Mesenchymal stem cell (in vitro differentiated cells and primary cell): ENCODE data around the gene LGALS3BP.
"Not testable (repeated sequence)": the region's sequence is repeated elsewhere in the genome, so short reads cannot be mapped to it uniquely, and the experiment has no call there.

Experiments used
- DNase-seq: peaks from one replicate; pipeline ENCODE4 v3.0.0-alpha.2; 2013
- H2AFZ ChIP-seq: one replicate; pipeline ENCODE4 v1.6.1; 2013; ENCODE audit warnings: low read depth, mild to moderate bottlenecking, control low read depth, inconsistent platforms, low read length, moderate library complexity
- H2AK5ac ChIP-seq: 2 replicates; pipeline ENCODE4 v1.6.1; 2013; ENCODE audit warnings: low read length, moderate library complexity, mild to moderate bottlenecking, inconsistent platforms; ENCODE audit not compliant: severe bottlenecking
- H2BK120ac ChIP-seq: one replicate; pipeline ENCODE4 v1.6.1; 2013; ENCODE audit warnings: low read depth, mild to moderate bottlenecking, inconsistent platforms, low read length, moderate library complexity
- H2BK12ac ChIP-seq, 2 experiments: one replicate each; pipeline ENCODE4 v1.6.1; 2013; ENCODE audit warnings: inconsistent platforms in 2 of 2, low read length in 2 of 2, mild to moderate bottlenecking in 2 of 2, moderate library complexity in 2 of 2, control low read depth in 1 of 2
- H2BK15ac ChIP-seq: one replicate; pipeline ENCODE4 v1.6.1; 2013; ENCODE audit warnings: mild to moderate bottlenecking, low read depth, inconsistent platforms; ENCODE audit not compliant: poor library complexity, severe bottlenecking
- H2BK5ac ChIP-seq: 2 replicates; pipeline ENCODE4 v1.6.1; 2013; ENCODE audit warnings: low read depth, mild to moderate bottlenecking, low read length, control low read depth, inconsistent platforms; ENCODE audit not compliant: poor library complexity, severe bottlenecking
- H3K14ac ChIP-seq, 2 experiments: one replicate each; pipeline ENCODE4 v1.6.1; 2013; ENCODE audit warnings: inconsistent platforms in 2 of 2, low read length in 2 of 2, control low read depth in 1 of 2, mild to moderate bottlenecking in 1 of 2, moderate library complexity in 1 of 2
- H3K18ac ChIP-seq, 2 experiments: one replicate each; pipeline ENCODE4 v1.6.1; 2013; ENCODE audit warnings: inconsistent platforms in 2 of 2, low read length in 2 of 2, control low read depth in 1 of 2, low read depth in 1 of 2, mild to moderate bottlenecking in 1 of 2
- H3K23ac ChIP-seq, 2 experiments: one replicate each; pipeline ENCODE4 v1.6.1; 2013; ENCODE audit warnings: inconsistent platforms in 2 of 2, low read length in 2 of 2, mild to moderate bottlenecking in 2 of 2, moderate library complexity in 2 of 2, control low read depth in 1 of 2
- H3K27ac ChIP-seq: 2 replicates; pipeline ENCODE4 v1.5.1; 2013; ENCODE audit warnings: mild to moderate bottlenecking, moderate library complexity, low read length, control low read depth, inconsistent platforms; ENCODE audit not compliant: poor library complexity, severe bottlenecking
- H3K27me3 ChIP-seq, 2 experiments: 2 replicates each; pipeline versions ENCODE4 v1.6.1 to v1.7.0; 2013; ENCODE audit warnings: low read length in 2 of 2, mild to moderate bottlenecking in 2 of 2, moderate library complexity in 2 of 2, control low read depth in 1 of 2, inconsistent platforms in 1 of 2; ENCODE audit not compliant: control insufficient read depth in 1 of 2, insufficient read depth in 1 of 2
- H3K36me3 ChIP-seq, 2 experiments: 2 replicates each; pipeline versions ENCODE4 v1.6.1 to v1.7.0; 2013; ENCODE audit warnings: low read length in 2 of 2, control low read depth in 1 of 2, inconsistent platforms in 1 of 2, low read depth in 1 of 2, mild to moderate bottlenecking in 1 of 2; ENCODE audit not compliant: insufficient read depth in 2 of 2, control insufficient read depth in 1 of 2
- H3K4ac ChIP-seq, 2 experiments: one replicate each; pipeline ENCODE4 v1.6.1; 2013; ENCODE audit warnings: inconsistent platforms in 2 of 2, low read length in 2 of 2, mild to moderate bottlenecking in 2 of 2, moderate library complexity in 2 of 2, control low read depth in 1 of 2, low read depth in 1 of 2
- H3K4me1 ChIP-seq: 2 replicates; pipeline ENCODE4 v1.6.1; 2013; ENCODE audit warnings: low read depth, low read length, control low read depth; ENCODE audit not compliant: control insufficient read depth, insufficient read depth
- H3K4me2 ChIP-seq: 2 replicates; pipeline ENCODE4 v1.6.1; 2013; ENCODE audit warnings: low read length, mild to moderate bottlenecking, inconsistent platforms; ENCODE audit not compliant: poor library complexity, severe bottlenecking
- H3K4me3 ChIP-seq, 2 experiments: 2 replicates each; pipeline versions ENCODE4 v1.5.1 to v1.7.0; 2013; ENCODE audit warnings: low read length in 2 of 2, mild to moderate bottlenecking in 2 of 2, control low read depth in 1 of 2, low read depth in 1 of 2; ENCODE audit not compliant: insufficient read depth in 1 of 2
- H3K79me1 ChIP-seq: replicated peaks from 2 replicates; pipeline ENCODE4 v1.6.1; 2013; ENCODE audit warnings: mild to moderate bottlenecking, control low read depth, low read length, inconsistent platforms; ENCODE audit not compliant: poor library complexity, severe bottlenecking
- H3K9ac ChIP-seq: 2 replicates; pipeline ENCODE4 v1.7.0; 2013; ENCODE audit warnings: mild to moderate bottlenecking, low read length, moderate library complexity
- H3K9me3 ChIP-seq: 2 replicates; pipeline ENCODE4 v1.7.0; 2013; ENCODE audit warnings: mild to moderate bottlenecking, low read length; ENCODE audit not compliant: control insufficient read depth
- H4K8ac ChIP-seq: one replicate; pipeline ENCODE4 v1.6.1; 2013; ENCODE audit warnings: inconsistent platforms, mild to moderate bottlenecking, low read length, moderate library complexity
- H4K91ac ChIP-seq: one replicate; pipeline ENCODE4 v1.6.1; 2013; ENCODE audit warnings: mild to moderate bottlenecking, low read length, inconsistent platforms
- WGBS: methylation state at CpG from one replicate; pipeline ENCODE4 v1.1.7; 2013; ENCODE audit warnings: mixed read lengths; 5-methylcytosine and 5-hydroxymethylcytosine counted together

Gene LGALS3BP

GRCh38 chr17:78963378-78963777 is 16.3 kb downstream of the LGALS3BP start:
- Histone ChIP-seq H2BK15ac (no peak overlapping the region), H3K18ac (no peak overlapping the region), H2BK12ac (no peak overlapping the region), H3K4ac (no peak overlapping the region), H3K27me3 (no peaks in the 10 kb centered on the region), H3K36me3 (peaks cover 21 to 25% of the 10 kb centered on the region in 2 experiments), H3K4me3 (no peak overlapping the region), H3K27ac (no peak overlapping the region), H3K14ac (no peak overlapping the region), H2BK5ac (no peak overlapping the region), H3K4me2 (no peak overlapping the region), H4K8ac (no peak overlapping the region), H3K79me1 (peaks cover 7% of the 10 kb centered on the region), H2BK120ac (no peak overlapping the region), H3K9ac (no peak overlapping the region), H3K23ac (no peak overlapping the region), H3K4me1 (peaks cover 8% of the 10 kb centered on the region), H2AFZ (no peak overlapping the region), H3K9me3 (no peaks in the 10 kb centered on the region), H4K91ac (no peak overlapping the region), H2AK5ac (no peak overlapping the region)
- 95% methylated on average over 5 of the region's 6 CpGs for WGBS
- DNase-seq = no peak

GRCh38 chr17:78962984-78963348 is 16.8 kb downstream of the LGALS3BP start:
- not testable (repeated sequence) for H2AFZ ChIP-seq, H3K79me1 ChIP-seq, H3K4me1 ChIP-seq, H3K23ac ChIP-seq, H3K14ac ChIP-seq, H3K4ac ChIP-seq, H3K27ac ChIP-seq, H3K18ac ChIP-seq, H2BK12ac ChIP-seq, H3K9ac ChIP-seq, H4K8ac ChIP-seq, H3K4me2 ChIP-seq, H2BK15ac ChIP-seq, H4K91ac ChIP-seq, DNase-seq, H2BK120ac ChIP-seq, H3K4me3 ChIP-seq, H2BK5ac ChIP-seq, H3K9me3 ChIP-seq, H2AK5ac ChIP-seq, H3K27me3 ChIP-seq
- peaks cover 16 to 21% of the 10 kb centered on the region in 2 experiments for H3K36me3 ChIP-seq
- 96% methylated on average over 8 of the region's 8 CpGs for WGBS

- Histone ChIP-seq H3K4me1 (peaks cover 8% of the 10 kb centered on the region), H2AK5ac (no peak overlapping the region), H3K14ac (no peak overlapping the region), H3K79me1 (peaks cover 2% of the 10 kb centered on the region), H2BK12ac (peak overlapping the region in 1 of 2 experiments; percentile 37), H2AFZ (peak overlapping the region; percentile 15), H3K36me3 (peaks cover 11 to 17% of the 10 kb centered on the region in 2 experiments), H3K4ac (peak overlapping the region in 1 of 2 experiments; percentile 40), H3K9me3 (no peaks in the 10 kb centered on the region), H2BK5ac (no peak overlapping the region), H3K23ac (peak overlapping the region in 1 of 2 experiments; percentile 42), H3K18ac (peak overlapping the region in 1 of 2 experiments; percentile 14), H4K8ac (peak overlapping the region; percentile 78), H2BK120ac (no peak overlapping the region), H2BK15ac (no peak overlapping the region), H3K4me2 (no peak overlapping the region), H4K91ac (no peak overlapping the region), H3K27ac (no peak overlapping the region), H3K9ac (no peak overlapping the region), H3K4me3 (no peak overlapping the region), H3K27me3 (no peaks in the 10 kb centered on the region)
- peak; percentile 31 for DNase-seq
- WGBS = 72% methylated on average over 19 of the region's 19 CpGs
Measured at GRCh38 chr17:78962345-78962983, 17.3 kb downstream of the LGALS3BP start.

- peaks cover 3 to 9% of the 10 kb centered on the region in 2 experiments for H3K36me3 ChIP-seq
- no peaks in the 10 kb centered on the region for H3K27me3 ChIP-seq
- H2BK120ac ChIP-seq = no peak overlapping the region
- no peak overlapping the region for H2BK5ac ChIP-seq
- H3K18ac ChIP-seq = no peak overlapping the region
- no peak overlapping the region for H3K27ac ChIP-seq
- H2AFZ ChIP-seq = no peak overlapping the region
- no peak overlapping the region for H2BK12ac ChIP-seq
- WGBS = 96% methylated on average over 4 of the region's 4 CpGs
- no peak overlapping the region for H3K14ac ChIP-seq
- H3K9ac ChIP-seq = no peak overlapping the region
- no peak overlapping the region for H2AK5ac ChIP-seq
- no peak overlapping the region for H3K4me2 ChIP-seq
- H3K23ac ChIP-seq = no peak overlapping the region
- H2BK15ac ChIP-seq = no peak overlapping the region
- H3K4me1 ChIP-seq = peaks cover 8% of the 10 kb centered on the region
- no peak overlapping the region for H4K8ac ChIP-seq
- H3K79me1 ChIP-seq = no peaks in the 10 kb centered on the region
- H3K4me3 ChIP-seq = no peak overlapping the region
- no peak overlapping the region for H3K4ac ChIP-seq
- H4K91ac ChIP-seq = no peak overlapping the region
- H3K9me3 ChIP-seq = no peaks in the 10 kb centered on the region
- no peak for DNase-seq
Measured at GRCh38 chr17:78961571-78961970, 18.2 kb downstream of the LGALS3BP start.
